SK-N-SH treated with all-trans-retinoic acid at 6 μM for 48 hours (cell line): ENCODE measurements around the gene AHRR.

Experiments
- ARNTL ChIP-seq: fragments of 450-650 bp; formaldehyde crosslinking; IDR thresholded peaks from 2 replicates; pipeline ENCODE4 v1.5.0; 2020; ENCODE audit warnings: low read depth, mild to moderate bottlenecking, moderate library complexity, borderline replicate concordance
- BACH2 ChIP-seq: fragments of 250-450 bp; sonication (Bioruptor Pico); IDR thresholded peaks from 2 replicates; pipeline ENCODE4 v1.9.0; 2021; ENCODE audit warnings: mild to moderate bottlenecking, borderline replicate concordance
- CSRNP3 ChIP-seq: fragments of 250-450 bp; sonication (Bioruptor Pico); IDR thresholded peaks from 2 replicates; pipeline ENCODE4 v1.5.1; 2021; ENCODE audit warnings: mild to moderate bottlenecking, moderate library complexity
- GLIS3 ChIP-seq: fragments of 250-450 bp; sonication (Bioruptor Pico); IDR thresholded peaks from 2 replicates; pipeline ENCODE4 v1.5.0; 2020; ENCODE audit warnings: mild to moderate bottlenecking, moderate library complexity
- ISL1 ChIP-seq: fragments of 250-450 bp; sonication (Bioruptor Pico); IDR thresholded peaks from 2 replicates; pipeline ENCODE4 v2.1.2; 2022; ENCODE audit warnings: mild to moderate bottlenecking, moderate library complexity
- POU6F1 ChIP-seq: fragments of 250-450 bp; sonication (Bioruptor Pico); IDR thresholded peaks from 2 replicates; pipeline ENCODE4 v1.8.0; 2021; ENCODE audit warnings: low read depth, mild to moderate bottlenecking, moderate library complexity, borderline replicate concordance
- RARB ChIP-seq: fragments of 250-450 bp; sonication (Bioruptor Pico); IDR thresholded peaks from 2 replicates; pipeline ENCODE4 v1.8.0; 2021; ENCODE audit warnings: mild to moderate bottlenecking, moderate library complexity
- ZC3H10 ChIP-seq: fragments of 250-450 bp; sonication (Bioruptor Pico); IDR thresholded peaks from 2 replicates; pipeline ENCODE4 v1.5.1; 2021; ENCODE audit warnings: mild to moderate bottlenecking, moderate library complexity
- ZFP30 ChIP-seq: fragments of 450-650 bp; formaldehyde crosslinking; IDR thresholded peaks from 2 replicates; pipeline ENCODE4 v1.5.0; 2022; ENCODE audit warnings: mild to moderate bottlenecking, moderate library complexity
- ZNF8 ChIP-seq: fragments of 450-650 bp; formaldehyde crosslinking; IDR thresholded peaks from 2 replicates; pipeline ENCODE4 v1.5.0; 2020; ENCODE audit warnings: mild to moderate bottlenecking, moderate library complexity
- TF ChIP-seq, protein P1 (sequence below): fragments of 250-450 bp; sonication (Bioruptor Pico); IDR thresholded peaks from 2 replicates; pipeline ENCODE4 v1.8.0; 2020; ENCODE audit warnings: mild to moderate bottlenecking, moderate library complexity, borderline replicate concordance
- TF ChIP-seq, protein P2 (sequence below): fragments of 250-450 bp; sonication (Bioruptor Pico); IDR thresholded peaks from 2 replicates; pipeline ENCODE4 v1.5.0; 2020; ENCODE audit warnings: mild to moderate bottlenecking, moderate library complexity
- TF ChIP-seq, protein P3 (sequence below): fragments of 250-450 bp; sonication (Bioruptor Pico); IDR thresholded peaks from 2 replicates; pipeline ENCODE4 v1.5.1; 2020; ENCODE audit warnings: low read depth, mild to moderate bottlenecking, moderate library complexity

DNA sequence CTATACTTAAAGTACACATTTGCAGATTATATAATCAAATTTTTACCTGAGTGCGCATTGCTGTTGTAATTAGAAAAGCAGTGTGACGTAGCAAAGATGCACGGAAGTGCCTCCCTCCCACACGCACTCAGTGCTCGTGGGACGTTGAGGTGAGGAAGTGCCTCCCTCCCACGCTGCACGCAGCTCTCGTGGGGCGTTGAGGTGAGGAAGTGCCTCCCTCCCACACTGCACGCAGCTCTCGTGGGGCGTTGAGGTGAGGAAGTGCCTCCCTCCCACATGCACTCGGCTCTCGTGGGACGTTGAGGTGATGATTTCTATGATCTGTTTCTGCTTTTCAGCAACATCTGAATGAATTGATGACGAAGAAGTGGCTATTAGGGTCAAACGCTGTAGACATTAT is 142.4 kb downstream of the AHRR start:
- TF ChIP-seq, protein P1, sequence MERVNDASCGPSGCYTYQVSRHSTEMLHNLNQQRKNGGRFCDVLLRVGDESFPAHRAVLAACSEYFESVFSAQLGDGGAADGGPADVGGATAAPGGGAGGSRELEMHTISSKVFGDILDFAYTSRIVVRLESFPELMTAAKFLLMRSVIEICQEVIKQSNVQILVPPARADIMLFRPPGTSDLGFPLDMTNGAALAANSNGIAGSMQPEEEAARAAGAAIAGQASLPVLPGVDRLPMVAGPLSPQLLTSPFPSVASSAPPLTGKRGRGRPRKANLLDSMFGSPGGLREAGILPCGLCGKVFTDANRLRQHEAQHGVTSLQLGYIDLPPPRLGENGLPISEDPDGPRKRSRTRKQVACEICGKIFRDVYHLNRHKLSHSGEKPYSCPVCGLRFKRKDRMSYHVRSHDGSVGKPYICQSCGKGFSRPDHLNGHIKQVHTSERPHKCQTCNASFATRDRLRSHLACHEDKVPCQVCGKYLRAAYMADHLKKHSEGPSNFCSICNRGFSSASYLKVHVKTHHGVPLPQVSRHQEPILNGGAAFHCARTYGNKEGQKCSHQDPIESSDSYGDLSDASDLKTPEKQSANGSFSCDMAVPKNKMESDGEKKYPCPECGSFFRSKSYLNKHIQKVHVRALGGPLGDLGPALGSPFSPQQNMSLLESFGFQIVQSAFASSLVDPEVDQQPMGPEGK (CRISPR knock-in tag) = no peak
- TF ChIP-seq ZFP30 (no peak), ISL1 (CRISPR knock-in tag) (no peak), ZNF8 (CRISPR knock-in tag) (no peak), ZC3H10 (no peak), GLIS3 (CRISPR knock-in tag) (no peak), BACH2 (CRISPR knock-in tag) (no peak), ARNTL (no peak), RARB (CRISPR knock-in tag) (no peak), CSRNP3 (no peak), POU6F1 (CRISPR knock-in tag) (no peak)
- TF ChIP-seq, protein P2, sequence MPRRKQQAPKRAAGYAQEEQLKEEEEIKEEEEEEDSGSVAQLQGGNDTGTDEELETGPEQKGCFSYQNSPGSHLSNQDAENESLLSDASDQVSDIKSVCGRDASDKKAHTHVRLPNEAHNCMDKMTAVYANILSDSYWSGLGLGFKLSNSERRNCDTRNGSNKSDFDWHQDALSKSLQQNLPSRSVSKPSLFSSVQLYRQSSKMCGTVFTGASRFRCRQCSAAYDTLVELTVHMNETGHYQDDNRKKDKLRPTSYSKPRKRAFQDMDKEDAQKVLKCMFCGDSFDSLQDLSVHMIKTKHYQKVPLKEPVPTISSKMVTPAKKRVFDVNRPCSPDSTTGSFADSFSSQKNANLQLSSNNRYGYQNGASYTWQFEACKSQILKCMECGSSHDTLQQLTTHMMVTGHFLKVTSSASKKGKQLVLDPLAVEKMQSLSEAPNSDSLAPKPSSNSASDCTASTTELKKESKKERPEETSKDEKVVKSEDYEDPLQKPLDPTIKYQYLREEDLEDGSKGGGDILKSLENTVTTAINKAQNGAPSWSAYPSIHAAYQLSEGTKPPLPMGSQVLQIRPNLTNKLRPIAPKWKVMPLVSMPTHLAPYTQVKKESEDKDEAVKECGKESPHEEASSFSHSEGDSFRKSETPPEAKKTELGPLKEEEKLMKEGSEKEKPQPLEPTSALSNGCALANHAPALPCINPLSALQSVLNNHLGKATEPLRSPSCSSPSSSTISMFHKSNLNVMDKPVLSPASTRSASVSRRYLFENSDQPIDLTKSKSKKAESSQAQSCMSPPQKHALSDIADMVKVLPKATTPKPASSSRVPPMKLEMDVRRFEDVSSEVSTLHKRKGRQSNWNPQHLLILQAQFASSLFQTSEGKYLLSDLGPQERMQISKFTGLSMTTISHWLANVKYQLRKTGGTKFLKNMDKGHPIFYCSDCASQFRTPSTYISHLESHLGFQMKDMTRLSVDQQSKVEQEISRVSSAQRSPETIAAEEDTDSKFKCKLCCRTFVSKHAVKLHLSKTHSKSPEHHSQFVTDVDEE (CRISPR knock-in tag) = no peak
- TF ChIP-seq, protein P3, sequence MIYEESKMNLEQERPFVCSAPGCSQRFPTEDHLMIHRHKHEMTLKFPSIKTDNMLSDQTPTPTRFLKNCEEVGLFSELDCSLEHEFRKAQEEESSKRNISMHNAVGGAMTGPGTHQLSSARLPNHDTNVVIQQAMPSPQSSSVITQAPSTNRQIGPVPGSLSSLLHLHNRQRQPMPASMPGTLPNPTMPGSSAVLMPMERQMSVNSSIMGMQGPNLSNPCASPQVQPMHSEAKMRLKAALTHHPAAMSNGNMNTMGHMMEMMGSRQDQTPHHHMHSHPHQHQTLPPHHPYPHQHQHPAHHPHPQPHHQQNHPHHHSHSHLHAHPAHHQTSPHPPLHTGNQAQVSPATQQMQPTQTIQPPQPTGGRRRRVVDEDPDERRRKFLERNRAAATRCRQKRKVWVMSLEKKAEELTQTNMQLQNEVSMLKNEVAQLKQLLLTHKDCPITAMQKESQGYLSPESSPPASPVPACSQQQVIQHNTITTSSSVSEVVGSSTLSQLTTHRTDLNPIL (CRISPR knock-in tag) = no peak
